B cell (primary cell): ENCODE data around the gene NSUN6.

Experiments used
- CTCF ChIP-seq: fragments of 200-600 bp; IDR thresholded peaks from one replicate; pipeline ENCODE4 v1.8.0; 2022; ENCODE audit warnings: antibody characterized with exemption, mild to moderate bottlenecking
- EZH2 ChIP-seq: IDR thresholded peaks from 2 replicates; pipeline ENCODE4 v1.6.1; 2012; ENCODE audit warnings: borderline replicate concordance, low read depth, mild to moderate bottlenecking, moderate library complexity, low read length; ENCODE audit not compliant: insufficient read depth, poor library complexity, severe bottlenecking

DNA sequence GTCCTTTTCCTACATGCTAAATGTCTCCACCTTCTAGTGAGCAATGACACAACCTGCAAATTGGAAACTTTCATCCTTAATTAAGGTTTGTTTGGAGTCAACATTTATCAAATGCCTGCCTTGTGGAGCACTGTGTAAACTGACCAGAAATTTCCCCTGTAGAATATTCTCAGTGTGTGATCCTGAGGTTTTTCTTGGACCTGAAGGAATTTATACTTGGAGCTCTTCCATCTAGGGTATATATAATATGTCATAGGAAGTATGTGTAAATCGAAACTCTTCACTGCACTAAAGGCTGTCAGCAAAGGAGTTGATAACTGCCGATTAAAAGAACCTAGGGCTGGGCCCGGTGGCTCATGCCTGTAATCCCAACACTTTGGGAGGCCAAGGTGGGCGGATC lies 152.4 kb downstream of the NSUN6 start:
- no peak for TF ChIP-seq CTCF
- no peak for TF ChIP-seq EZH2
